Measurements from ENCODE around the gene TSPAN14.
A peak's percentile ranks its signal among the peaks of the same experiment; 100 is the strongest.

- peak in 1 of 3 donors; percentile 35 for TF ChIP-seq CTCF (IDR thresholded peaks at IDR 0.05)
- TF ChIP-seq POLR2A (IDR thresholded peaks at IDR 0.05) = no peak
These were observed 76.1 kb downstream of the TSPAN14 start for GRCh38 chr10:80530251-80530650.
